GM21529 (cell line): ENCODE measurements around the gene NACC2.
"Not testable (repeated sequence)": the region's sequence is repeated elsewhere in the genome, so short reads cannot be mapped to it uniquely, and the experiment has no call there.

ENCODE experiments used
- ATAC-seq: cut with Tn5 transposase; IDR thresholded peaks from one replicate; pipeline ENCODE4 v1.9.1; 2021; ENCODE audit not compliant: unreplicated experiment

Gene NACC2

GRCh38 chr9:136028760-136029470, 66.2 kb downstream of the NACC2 start:
- ATAC-seq: no peak

- ATAC-seq: not testable (repeated sequence)
Observed at GRCh38 chr9:136026943-136027289, 68.2 kb downstream of the NACC2 start.

- no peak for ATAC-seq
Observed at GRCh38 chr9:136026266-136026942, 68.7 kb downstream of the NACC2 start.

- ATAC-seq: no peak
Observed at GRCh38 chr9:136025481-136025880, 69.6 kb downstream of the NACC2 start.

GRCh38 chr9:136024696-136025316, 70.3 kb downstream of the NACC2 start:
- ATAC-seq: no peak

- no peak for ATAC-seq
Observed at GRCh38 chr9:136024286-136024685, 70.8 kb downstream of the NACC2 start.

- ATAC-seq: no peak
Observed at GRCh38 chr9:136023410-136024225, 71.5 kb downstream of the NACC2 start.

- no peak for ATAC-seq
Observed at GRCh38 chr9:136022731-136023409, 72.2 kb downstream of the NACC2 start.

GRCh38 chr9:136021872-136022681, 73.0 kb downstream of the NACC2 start:
- no peak for ATAC-seq

GRCh38 chr9:136021171-136021871, 73.8 kb downstream of the NACC2 start:
- no peak for ATAC-seq

GRCh38 chr9:136020671-136021070, 74.4 kb downstream of the NACC2 start:
- ATAC-seq: no peak

GRCh38 chr9:136020206-136020605, 74.9 kb downstream of the NACC2 start:
- no peak for ATAC-seq

GRCh38 chr9:136019681-136020060, 75.4 kb downstream of the NACC2 start:
- no peak for ATAC-seq

GRCh38 chr9:136019041-136019680, 75.9 kb downstream of the NACC2 start:
- no peak for ATAC-seq

GRCh38 chr9:136018257-136019031, 76.6 kb downstream of the NACC2 start:
- no peak for ATAC-seq

GRCh38 chr9:136017289-136018190, 77.5 kb downstream of the NACC2 start:
- no peak for ATAC-seq
